ENCODE results near the gene CPSF7. TPM values are rescaled to one million over a fixed set of nuclear protein-coding genes. Genes with fewer than 3 reads are reported as not detected.

The CPSF7 gene
- total RNA-seq, 3 donors from 2014 or later: 40.6 to 62.5 (median 46.2) TPM

DNA sequence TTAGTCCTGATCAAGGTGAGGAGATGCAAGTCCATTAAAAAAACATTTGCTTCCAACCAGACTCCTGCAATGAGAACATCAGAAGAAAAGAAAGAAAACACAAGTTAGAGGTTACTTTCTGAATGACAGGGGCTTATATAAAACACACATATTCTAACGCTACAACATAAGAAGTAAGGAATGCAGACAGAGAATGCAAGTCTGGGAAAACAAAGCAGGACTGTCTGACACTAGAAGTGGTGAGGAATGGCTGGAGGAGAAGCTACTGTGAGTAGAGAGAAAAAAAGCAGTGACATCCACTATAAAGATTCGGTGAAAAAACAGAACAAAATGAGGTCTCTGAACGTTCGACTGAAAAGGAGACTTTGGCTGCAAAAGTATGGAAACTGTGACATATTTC lies 25.1 kb downstream of the CPSF7 start:
- TF ChIP-seq POLR2AphosphoS5 (IDR thresholded peaks at IDR 0.05) (no peak), POLR2A (IDR thresholded peaks at IDR 0.05) (no peak)
- TF ChIP-seq, protein P1, sequence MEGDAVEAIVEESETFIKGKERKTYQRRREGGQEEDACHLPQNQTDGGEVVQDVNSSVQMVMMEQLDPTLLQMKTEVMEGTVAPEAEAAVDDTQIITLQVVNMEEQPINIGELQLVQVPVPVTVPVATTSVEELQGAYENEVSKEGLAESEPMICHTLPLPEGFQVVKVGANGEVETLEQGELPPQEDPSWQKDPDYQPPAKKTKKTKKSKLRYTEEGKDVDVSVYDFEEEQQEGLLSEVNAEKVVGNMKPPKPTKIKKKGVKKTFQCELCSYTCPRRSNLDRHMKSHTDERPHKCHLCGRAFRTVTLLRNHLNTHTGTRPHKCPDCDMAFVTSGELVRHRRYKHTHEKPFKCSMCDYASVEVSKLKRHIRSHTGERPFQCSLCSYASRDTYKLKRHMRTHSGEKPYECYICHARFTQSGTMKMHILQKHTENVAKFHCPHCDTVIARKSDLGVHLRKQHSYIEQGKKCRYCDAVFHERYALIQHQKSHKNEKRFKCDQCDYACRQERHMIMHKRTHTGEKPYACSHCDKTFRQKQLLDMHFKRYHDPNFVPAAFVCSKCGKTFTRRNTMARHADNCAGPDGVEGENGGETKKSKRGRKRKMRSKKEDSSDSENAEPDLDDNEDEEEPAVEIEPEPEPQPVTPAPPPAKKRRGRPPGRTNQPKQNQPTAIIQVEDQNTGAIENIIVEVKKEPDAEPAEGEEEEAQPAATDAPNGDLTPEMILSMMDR (IDR thresholded peaks at IDR 0.05): no peak
- Histone ChIP-seq H3K27me3 (no peaks in the 10 kb centered on the region), H3K4me1 (peaks cover 4 to 10% of the 10 kb centered on the region in 2 donors), H3K36me3 (peaks cover 7% of the 10 kb centered on the region), H3K9me3 (no peaks in the 10 kb centered on the region), H3K4me3 (no peak overlapping the region), H3K27ac (peak overlapping the region; percentile 58 to 92)
- intact Hi-C loops (cut with DNase I; ENCODE audit: low total_unique reads): no loop called here
- no peak for DNase-seq (ENCODE audit: low spot score in 2 of 2)

DNA sequence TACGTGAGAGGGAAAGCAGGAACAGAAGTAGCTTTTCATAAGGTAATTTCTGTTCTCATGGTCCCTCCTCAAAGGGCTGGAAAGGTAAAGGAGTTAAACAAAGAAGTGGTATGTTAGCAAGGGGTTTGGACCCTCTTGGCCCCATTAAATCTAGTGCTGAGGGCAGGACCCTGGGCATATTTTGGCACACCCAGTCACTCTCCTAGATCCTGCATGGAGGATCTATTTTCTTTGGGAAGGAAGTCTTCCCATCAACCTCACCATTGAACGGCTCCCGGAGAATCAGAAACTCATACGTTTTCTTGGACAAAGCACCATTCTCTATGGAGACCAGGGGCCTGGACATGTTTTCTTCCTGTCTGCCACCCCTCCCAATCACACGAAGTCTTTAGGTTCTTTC lies 25.7 kb downstream of the CPSF7 start:
- intact Hi-C loops (cut with DNase I; ENCODE audit: low total_unique reads): no loop called here
- H3K9me3 ChIP-seq: no peaks in the 10 kb centered on the region
- DNase-seq (ENCODE audit: low spot score in 2 of 2): no peak
- H3K27ac ChIP-seq: peak overlapping the region; percentile 58 to 92
- no peak overlapping the region for H3K4me3 ChIP-seq
- TF ChIP-seq, protein P1 (IDR thresholded peaks at IDR 0.05): no peak
- TF ChIP-seq POLR2A (IDR thresholded peaks at IDR 0.05) (no peak), POLR2AphosphoS5 (IDR thresholded peaks at IDR 0.05) (no peak)
- H3K36me3 ChIP-seq: peaks cover 7% of the 10 kb centered on the region
- peaks cover 4 to 10% of the 10 kb centered on the region in 2 donors for H3K4me1 ChIP-seq
- H3K27me3 ChIP-seq: no peaks in the 10 kb centered on the region

DNA sequence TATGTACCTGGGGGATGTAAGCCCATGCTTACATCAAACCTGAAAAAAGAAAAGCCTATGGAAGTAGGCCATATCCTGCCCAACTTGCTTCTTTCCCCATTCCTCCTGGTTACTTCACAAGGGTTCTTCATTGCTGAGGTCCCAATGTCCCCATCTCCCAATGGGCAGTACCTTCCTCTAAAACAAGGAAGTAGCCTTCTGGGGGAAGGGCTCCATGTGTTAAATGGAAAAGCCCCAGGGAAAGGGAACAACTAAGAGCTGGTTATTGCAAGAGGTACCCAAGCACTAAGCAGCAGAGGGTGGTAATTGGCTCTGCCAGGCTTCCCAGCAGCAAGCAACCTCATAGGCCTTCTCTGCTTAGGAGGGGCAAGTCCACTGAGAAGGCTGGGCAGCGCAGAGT lies 26.1 kb downstream of the CPSF7 start:
- intact Hi-C loops (cut with DNase I; ENCODE audit: low total_unique reads): no loop called here
- Histone ChIP-seq H3K4me1 (peaks cover 4 to 10% of the 10 kb centered on the region in 2 donors), H3K4me3 (no peak overlapping the region), H3K9me3 (no peaks in the 10 kb centered on the region), H3K27me3 (no peaks in the 10 kb centered on the region), H3K36me3 (peaks cover 7% of the 10 kb centered on the region), H3K27ac (peak overlapping the region; percentile 58 to 92)
- DNase-seq (ENCODE audit: low spot score in 2 of 2): no peak
- TF ChIP-seq, protein P1 (IDR thresholded peaks at IDR 0.05): no peak
- TF ChIP-seq POLR2AphosphoS5 (IDR thresholded peaks at IDR 0.05): no peak
- TF ChIP-seq POLR2A (IDR thresholded peaks at IDR 0.05): no peak

DNA sequence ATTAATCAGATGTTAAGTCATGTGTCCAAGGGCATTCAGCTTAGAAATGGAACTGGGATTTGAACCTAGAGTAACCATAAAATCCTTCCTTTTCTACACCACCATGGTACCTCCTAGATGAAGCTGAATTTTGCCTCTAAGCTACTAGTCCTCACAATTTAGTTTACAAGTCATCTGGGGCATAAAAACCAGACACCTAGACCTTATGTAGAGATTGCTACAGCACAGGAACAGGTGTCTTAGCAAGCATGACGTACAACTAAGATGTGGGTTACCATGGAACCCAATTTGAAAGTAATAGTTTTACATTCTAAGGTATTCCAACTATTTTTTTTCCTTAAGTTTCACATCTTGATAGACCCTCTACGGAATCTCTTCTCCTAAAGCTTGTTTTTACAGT lies 28.2 kb downstream of the CPSF7 start:
- DNase-seq (ENCODE audit: low spot score in 2 of 2): no peak
- intact Hi-C loops (cut with DNase I; ENCODE audit: low total_unique reads): no loop called here
- Histone ChIP-seq H3K4me3 (no peak overlapping the region), H3K4me1 (peaks cover 4 to 10% of the 10 kb centered on the region in 2 donors), H3K27me3 (no peaks in the 10 kb centered on the region), H3K36me3 (peaks cover 7% of the 10 kb centered on the region), H3K27ac (peak overlapping the region in 1 of 2 donors; percentile 7), H3K9me3 (no peaks in the 10 kb centered on the region)
- no peak for TF ChIP-seq POLR2A (IDR thresholded peaks at IDR 0.05)
- no peak for TF ChIP-seq POLR2AphosphoS5 (IDR thresholded peaks at IDR 0.05)
- TF ChIP-seq, protein P1 (IDR thresholded peaks at IDR 0.05): no peak

DNA sequence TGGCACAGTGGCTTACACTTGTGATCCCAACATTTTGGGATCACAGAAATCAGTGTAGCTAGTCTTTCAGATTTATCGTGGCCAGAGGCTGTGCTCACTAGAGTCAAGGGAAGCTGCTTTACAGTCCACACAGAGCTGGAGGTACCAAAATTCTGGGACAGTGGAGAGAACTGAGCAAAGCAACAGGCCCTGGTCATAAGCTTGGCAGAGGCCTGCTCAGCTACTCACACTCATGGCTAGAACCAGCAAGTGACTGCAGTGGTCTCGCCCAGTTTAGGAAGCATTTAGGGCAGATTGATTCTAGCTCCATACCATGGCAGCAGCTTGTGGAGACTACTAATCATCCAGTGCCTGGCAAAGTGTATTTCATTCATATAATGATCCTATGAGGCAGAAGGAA lies 28.6 kb downstream of the CPSF7 start:
- H3K27ac ChIP-seq: no peak overlapping the region
- H3K4me3 ChIP-seq: no peak overlapping the region
- no peaks in the 10 kb centered on the region for H3K9me3 ChIP-seq
- intact Hi-C loops (cut with DNase I; ENCODE audit: low total_unique reads): no loop called here
- H3K27me3 ChIP-seq: no peaks in the 10 kb centered on the region
- DNase-seq (ENCODE audit: low spot score in 2 of 2): no peak
- H3K36me3 ChIP-seq: peaks cover 7% of the 10 kb centered on the region
- H3K4me1 ChIP-seq: peaks cover 4 to 10% of the 10 kb centered on the region in 2 donors
- TF ChIP-seq POLR2AphosphoS5 (IDR thresholded peaks at IDR 0.05) (no peak), POLR2A (IDR thresholded peaks at IDR 0.05) (no peak)
- TF ChIP-seq, protein P1 (IDR thresholded peaks at IDR 0.05): no peak
